Lung (tissue), 12 donors: ENCODE measurements around the gene USF2. TPM values are rescaled to one million over a fixed set of nuclear protein-coding genes. Genes with fewer than 3 reads are reported as not detected.
A peak's percentile ranks its signal among the peaks of the same experiment; 100 is the strongest.

Source experiments
- ATAC-seq: fragments of 200-7000 bp; cut with Tn5 transposase; one replicate; pipeline ENCODE4 v1.9.1; 2020; ENCODE audit warnings: moderate number of reproducible peaks; ENCODE audit not compliant: insufficient read depth, low FRiP score
- DNase-seq, 3 donors: peaks; one replicate each; pipeline ENCODE4 v3.0.0-alpha.2; 2013 to 2017
- H3K27ac ChIP-seq, 2 donors: one replicate each; pipeline ENCODE4 v1.5.1; 2013; ENCODE audit warnings: mild to moderate bottlenecking in 2 of 2, moderate library complexity in 2 of 2, control low read depth in 1 of 2, inconsistent platforms in 1 of 2, low read depth in 1 of 2, low read length in 1 of 2
- H3K27me3 ChIP-seq, 3 donors: one replicate each; pipeline ENCODE4 v1.5.1; 2013; ENCODE audit warnings: low read length in 2 of 3; ENCODE audit not compliant: control insufficient read depth in 3 of 3, insufficient read depth in 3 of 3
- H3K36me3 ChIP-seq, 4 donors: one replicate each; pipeline ENCODE4 v1.5.1; 2013; ENCODE audit warnings: low read length in 4 of 4, mild to moderate bottlenecking in 1 of 4, moderate library complexity in 1 of 4; ENCODE audit not compliant: control insufficient read depth in 4 of 4, insufficient read depth in 4 of 4
- H3K4me1 ChIP-seq, 5 donors: one replicate each; pipeline ENCODE4 v1.5.1; 2013; ENCODE audit warnings: low read length in 5 of 5, mild to moderate bottlenecking in 2 of 5, moderate library complexity in 1 of 5; ENCODE audit not compliant: control insufficient read depth in 5 of 5, insufficient read depth in 5 of 5
- H3K4me3 ChIP-seq: one replicate; pipeline ENCODE4 v1.5.1; 2013; ENCODE audit warnings: mild to moderate bottlenecking, control low read depth, moderate library complexity
- H3K9ac ChIP-seq, 2 donors: one replicate each; pipeline ENCODE4 v1.5.1; 2013; ENCODE audit warnings: low read length in 2 of 2, control low read depth in 1 of 2; ENCODE audit not compliant: insufficient read depth in 1 of 2
- H3K9me3 ChIP-seq, 4 donors: one replicate each; pipeline ENCODE4 v1.5.1; 2013; ENCODE audit warnings: low read length in 3 of 4, mild to moderate bottlenecking in 1 of 4, moderate library complexity in 1 of 4; ENCODE audit not compliant: control insufficient read depth in 4 of 4, insufficient read depth in 3 of 4
- WGBS, 2 donors: extraction: QIAGEN DNeasy Blood & Tissue Kit; methylation state at CpG; one replicate each; pipeline ENCODE4 v1.1.7; 2013; 5-methylcytosine and 5-hydroxymethylcytosine counted together
- polyA plus RNA-seq, 2 donors: library from polyadenylated mRNA; stranded (reverse); fragments of 200-250 nt; gene quantifications; one replicate each; pipeline ENCODE4 v1.2.1, GENCODE V29; 2013
- total RNA-seq, 2 donors: library from RNA; depleted of rRNA in 1 of 2; stranded (reverse); fragments of >200 nt in 1 of 2; gene quantifications; one replicate each; pipeline ENCODE4 v1.2.1, GENCODE V29; 2014 to 2021
- TF ChIP-seq, protein P1 (sequence below): IDR thresholded peaks from 2 replicates; pipeline ENCODE4 v1.5.1; 2012; ENCODE audit warnings: mild to moderate bottlenecking; ENCODE audit errors: control extremely low read depth, extremely low read depth
- donor health status: control.
- donor health status: control.
- donor health status: Bipolar disorder and iron deficiency.
- donor health status: healthy.
- donor health status: DM: yes; HTN: yes; CAD: no.

The USF2 gene
- total and polyA plus RNA-seq, 4 donors: 74.9 to 163 (median 133) TPM

DNA sequence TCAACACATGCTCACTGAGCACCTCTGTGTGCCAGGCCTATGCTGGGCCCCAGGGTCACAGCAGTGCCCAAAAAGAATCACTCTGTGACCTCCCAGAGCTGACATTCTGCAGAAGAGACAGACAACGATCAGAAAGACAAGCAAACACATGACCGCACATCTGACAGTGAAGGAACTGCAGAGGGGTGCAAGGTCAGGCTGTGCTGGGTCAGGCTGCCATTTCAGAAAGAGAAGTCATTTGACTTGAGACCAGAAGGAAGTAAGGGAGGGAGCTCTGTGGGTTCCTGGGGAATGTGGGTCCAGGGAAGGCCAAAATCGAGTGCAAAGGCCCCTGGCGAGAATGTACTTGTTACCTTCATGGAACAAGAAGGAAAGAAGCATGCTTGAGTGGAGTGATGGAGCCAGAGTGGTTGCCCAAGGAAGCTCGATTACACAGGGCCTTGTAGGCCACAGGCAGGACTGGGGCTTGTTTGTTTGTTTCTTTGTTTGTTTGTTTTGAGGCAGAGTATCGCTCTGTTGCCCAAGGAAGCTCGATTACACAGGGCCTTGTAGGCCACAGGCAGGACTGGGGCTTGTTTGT, 48.8 kb downstream of the USF2 start:
- Histone ChIP-seq H3K9ac (no peak overlapping the region), H3K4me1 (peaks cover 0 to 27% (median 4%) of the 10 kb centered on the region in 5 donors), H3K27me3 (no peaks in the 10 kb centered on the region), H3K9me3 (peaks cover 0 to 3% (median 0%) of the 10 kb centered on the region in 4 donors), H3K36me3 (no peaks in the 10 kb centered on the region), H3K27ac (peak overlapping the region in 1 of 2 donors; percentile 48), H3K4me3 (no peak overlapping the region)
- TF ChIP-seq, protein P1, sequence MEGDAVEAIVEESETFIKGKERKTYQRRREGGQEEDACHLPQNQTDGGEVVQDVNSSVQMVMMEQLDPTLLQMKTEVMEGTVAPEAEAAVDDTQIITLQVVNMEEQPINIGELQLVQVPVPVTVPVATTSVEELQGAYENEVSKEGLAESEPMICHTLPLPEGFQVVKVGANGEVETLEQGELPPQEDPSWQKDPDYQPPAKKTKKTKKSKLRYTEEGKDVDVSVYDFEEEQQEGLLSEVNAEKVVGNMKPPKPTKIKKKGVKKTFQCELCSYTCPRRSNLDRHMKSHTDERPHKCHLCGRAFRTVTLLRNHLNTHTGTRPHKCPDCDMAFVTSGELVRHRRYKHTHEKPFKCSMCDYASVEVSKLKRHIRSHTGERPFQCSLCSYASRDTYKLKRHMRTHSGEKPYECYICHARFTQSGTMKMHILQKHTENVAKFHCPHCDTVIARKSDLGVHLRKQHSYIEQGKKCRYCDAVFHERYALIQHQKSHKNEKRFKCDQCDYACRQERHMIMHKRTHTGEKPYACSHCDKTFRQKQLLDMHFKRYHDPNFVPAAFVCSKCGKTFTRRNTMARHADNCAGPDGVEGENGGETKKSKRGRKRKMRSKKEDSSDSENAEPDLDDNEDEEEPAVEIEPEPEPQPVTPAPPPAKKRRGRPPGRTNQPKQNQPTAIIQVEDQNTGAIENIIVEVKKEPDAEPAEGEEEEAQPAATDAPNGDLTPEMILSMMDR: no peak
- DNase-seq (no peak), ATAC-seq (no peak)
- WGBS, 2 donors: 62 to 66% methylated on average over 7 of the region's 7 CpGs

DNA sequence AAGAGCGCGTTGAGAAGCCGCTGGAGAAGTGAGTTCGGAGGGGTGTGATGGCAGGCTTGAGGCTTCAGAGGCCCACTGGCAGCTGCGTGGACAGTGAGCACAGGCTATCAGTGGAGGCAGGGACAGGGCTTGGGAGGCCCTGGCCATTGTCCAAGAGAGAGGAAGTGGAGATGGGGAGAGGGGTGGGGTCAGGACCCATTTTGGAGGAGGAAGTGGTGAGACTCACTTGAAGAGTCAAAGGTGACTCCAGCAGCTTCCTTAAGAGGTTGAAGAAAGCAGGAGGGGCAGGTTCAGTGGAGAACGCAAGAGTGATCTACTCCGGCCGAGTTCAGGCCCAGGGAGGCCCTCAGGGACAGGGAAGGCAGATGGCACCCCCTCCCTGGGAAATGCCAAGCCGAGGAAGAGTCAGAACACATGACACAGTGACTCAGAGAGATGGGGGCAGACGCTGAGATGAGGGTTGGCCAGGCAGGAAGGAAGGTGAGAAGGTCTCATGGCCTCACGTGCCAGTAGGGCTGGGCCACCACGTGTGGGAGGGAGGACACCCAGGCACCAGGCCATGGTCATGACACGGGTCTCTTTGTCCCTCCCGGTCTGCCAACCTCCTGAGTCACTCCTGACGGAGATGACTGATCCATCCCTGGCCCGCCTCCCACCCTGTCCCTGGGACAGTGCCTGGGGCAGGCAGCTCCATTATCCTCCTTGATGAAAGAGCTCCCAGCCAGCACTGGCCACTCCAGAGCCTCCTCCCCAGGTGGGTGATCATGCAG, 50.1 kb downstream of the USF2 start:
- H3K4me3 ChIP-seq: no peak overlapping the region
- no peaks in the 10 kb centered on the region for H3K27me3 ChIP-seq
- WGBS, 2 donors: 49 to 53% methylated on average over 16 of the region's 16 CpGs
- peak overlapping the region in 1 of 2 donors; percentile 63 for H3K27ac ChIP-seq
- ATAC-seq: peak; percentile 81
- TF ChIP-seq, protein P1: no peak
- peaks cover 0 to 3% (median 0%) of the 10 kb centered on the region in 4 donors for H3K9me3 ChIP-seq
- H3K36me3 ChIP-seq: no peaks in the 10 kb centered on the region
- H3K9ac ChIP-seq: no peak overlapping the region
- DNase-seq: peak in 2 of 3 donors; percentile 30 to 52
- peaks cover 0 to 27% (median 4%) of the 10 kb centered on the region in 5 donors for H3K4me1 ChIP-seq

DNA sequence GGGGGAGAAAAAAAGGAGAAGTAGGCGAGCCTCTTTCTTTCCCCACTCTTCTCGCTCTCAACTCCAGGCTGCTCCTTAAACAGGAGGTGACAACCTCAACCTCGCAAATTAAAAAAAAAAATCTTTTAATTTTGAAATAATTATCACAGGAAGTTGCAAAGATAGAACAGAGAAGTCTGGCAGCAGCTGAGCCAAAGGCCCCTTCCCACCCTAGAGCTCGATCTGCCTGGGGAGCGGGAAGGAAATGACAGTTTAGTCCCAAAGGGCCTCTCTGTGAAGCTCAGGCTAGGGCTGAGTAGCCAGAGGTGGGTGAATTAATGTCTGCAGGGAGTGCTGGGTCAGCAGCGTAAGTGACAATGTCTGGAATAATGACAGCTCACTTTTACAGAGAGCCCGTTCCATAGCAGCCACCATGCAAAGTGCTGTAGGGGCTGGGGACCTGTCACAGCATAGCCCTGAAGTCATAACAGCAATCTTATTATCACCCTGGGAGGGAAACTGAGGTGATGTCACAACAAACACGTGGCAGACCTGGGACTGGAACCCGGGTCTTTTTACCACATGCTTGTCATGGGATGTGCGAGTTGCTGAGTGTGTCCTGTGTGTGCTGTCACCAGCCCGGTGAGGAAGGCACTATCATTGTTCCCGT, 51.4 kb downstream of the USF2 start:
- ATAC-seq (no peak), DNase-seq (peak in 1 of 3 donors; percentile 38)
- Histone ChIP-seq H3K4me1 (peaks cover 0 to 27% (median 4%) of the 10 kb centered on the region in 5 donors), H3K36me3 (no peaks in the 10 kb centered on the region), H3K4me3 (no peak overlapping the region), H3K9ac (no peak overlapping the region), H3K27me3 (no peaks in the 10 kb centered on the region), H3K27ac (peak overlapping the region in 1 of 2 donors; percentile 60), H3K9me3 (peaks cover 0 to 3% (median 0%) of the 10 kb centered on the region in 4 donors)
- 20 to 50% methylated on average over 12 of the region's 12 CpGs for WGBS, 2 donors
- TF ChIP-seq, protein P1: no peak
